ENCODE measurements around the gene ADO.

ADO gene

GRCh38 chr10:62810156-62810902 is 5.8 kb downstream of the ADO start:
- no peak overlapping the region for H3K27ac ChIP-seq
- in situ Hi-C loops (cut with HindIII; ENCODE audit: low pct_ligation_motif_present, low sequenced_read_pairs), result loop anchor here (25.0 kb wide), 1 partner anchor 198 kb away; no protein-coding TSS in a partner anchor
- no peak for DNase-seq
- H3K27me3 ChIP-seq (replicated peaks), result peaks cover 13% of the 10 kb centered on the region
- no peak overlapping the region for H3K4me3 ChIP-seq (ENCODE audit: low read depth, low read length)
- no peak for TF ChIP-seq CTCF (IDR thresholded peaks at IDR 0.05; ENCODE audit: low read depth, low read length, missing control alignments)
- H3K36me3 ChIP-seq (replicated peaks), result no peaks in the 10 kb centered on the region

DNA sequence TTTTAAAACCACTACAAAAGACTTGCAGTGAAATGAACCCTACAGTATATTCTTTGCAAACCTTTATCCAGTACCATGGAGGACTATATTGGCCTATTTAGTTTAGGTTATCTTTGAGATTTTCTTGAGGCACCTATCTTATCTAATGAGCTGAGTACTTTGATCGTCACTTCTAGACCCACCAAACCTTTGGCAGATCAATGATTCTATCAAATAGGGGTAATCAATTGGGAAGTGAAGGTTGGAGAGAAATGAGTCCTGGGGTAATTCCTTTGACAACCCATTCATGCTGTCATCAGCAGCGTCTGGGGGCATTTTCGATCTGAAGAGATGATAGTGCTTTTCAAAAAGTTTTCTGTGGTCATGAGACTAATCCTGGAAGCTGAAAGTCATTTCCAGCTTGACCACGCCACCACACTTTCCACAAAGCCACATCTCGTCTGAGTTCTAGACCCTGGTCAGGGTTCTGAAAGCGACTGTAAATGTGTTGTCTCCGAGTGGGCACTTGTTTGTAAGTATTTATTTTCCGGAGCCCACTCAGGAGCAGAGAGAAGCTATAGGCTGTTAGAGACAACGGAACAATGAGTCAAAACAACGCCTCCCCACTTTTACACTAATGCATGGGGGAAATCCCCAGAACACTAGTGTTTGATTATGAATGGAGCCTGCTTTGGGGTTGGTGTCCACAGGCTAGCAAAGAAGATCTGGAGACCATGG is 6.8 kb downstream of the ADO start:
- no peak for DNase-seq
- H3K27me3 ChIP-seq (replicated peaks), result peaks cover 21% of the 10 kb centered on the region
- H3K27ac ChIP-seq, result no peak overlapping the region
- TF ChIP-seq CTCF (IDR thresholded peaks at IDR 0.05; ENCODE audit: low read depth, low read length, missing control alignments), result no peak
- no peaks in the 10 kb centered on the region for H3K36me3 ChIP-seq (replicated peaks)
- H3K4me3 ChIP-seq (ENCODE audit: low read depth, low read length), result no peak overlapping the region
- in situ Hi-C loops (cut with HindIII; ENCODE audit: low pct_ligation_motif_present, low sequenced_read_pairs), result loop anchor here (25.0 kb wide), 1 partner anchor 199 kb away; no protein-coding TSS in a partner anchor

DNA sequence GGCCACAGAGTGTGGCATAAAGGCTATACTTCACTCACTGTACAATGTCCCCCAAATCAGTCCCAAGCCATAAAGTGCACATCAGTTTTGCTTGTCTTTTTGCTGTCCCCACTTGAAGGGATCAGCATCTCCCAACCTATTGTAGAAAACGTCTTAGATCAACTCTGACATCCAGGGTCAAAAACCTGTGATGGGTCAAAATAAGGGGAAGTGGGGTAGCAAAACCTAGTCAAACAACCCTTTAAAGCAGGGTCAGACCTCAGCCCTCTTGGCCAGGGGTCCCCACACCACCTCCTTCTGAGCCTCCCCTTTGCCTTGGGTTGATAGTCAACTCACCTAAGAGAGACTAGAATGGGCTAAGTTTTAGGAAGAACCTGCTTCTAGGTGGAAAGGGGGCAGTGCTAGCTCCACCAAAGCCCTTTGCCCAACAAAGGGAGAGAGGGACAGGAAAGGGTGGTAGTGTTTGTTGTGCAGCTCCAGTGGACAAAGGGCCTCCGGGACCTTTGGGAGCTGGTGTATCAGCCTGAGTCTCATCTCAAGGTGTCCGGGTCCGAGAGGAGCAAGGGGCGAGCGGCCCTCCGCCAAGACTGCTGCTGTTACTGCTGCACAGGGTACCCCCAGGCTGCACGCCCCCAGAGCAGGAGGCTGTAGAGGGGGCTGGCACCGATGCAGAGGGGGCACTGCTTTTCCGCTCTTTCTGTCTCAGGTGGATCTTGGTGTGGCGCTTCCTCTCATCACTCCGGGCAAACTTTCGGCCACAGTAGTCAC is 8.3 kb downstream of the ADO start:
- DNase-seq, result no peak
- in situ Hi-C loops (cut with HindIII; ENCODE audit: low pct_ligation_motif_present, low sequenced_read_pairs), result loop anchor here (25.0 kb wide), 1 partner anchor 201 kb away; no protein-coding TSS in a partner anchor
- Histone ChIP-seq H3K4me3 (ENCODE audit: low read depth, low read length) (no peak overlapping the region), H3K27me3 (replicated peaks) (peaks cover 21% of the 10 kb centered on the region), H3K36me3 (replicated peaks) (no peaks in the 10 kb centered on the region), H3K27ac (no peak overlapping the region)
- no peak for TF ChIP-seq CTCF (IDR thresholded peaks at IDR 0.05; ENCODE audit: low read depth, low read length, missing control alignments)

- H3K36me3 ChIP-seq (replicated peaks), result no peaks in the 10 kb centered on the region
- in situ Hi-C loops (cut with HindIII; ENCODE audit: low pct_ligation_motif_present, low sequenced_read_pairs), result loop anchor here (25.0 kb wide), 1 partner anchor 201 kb away; no protein-coding TSS in a partner anchor
- H3K4me3 ChIP-seq (ENCODE audit: low read depth, low read length), result no peak overlapping the region
- DNase-seq, result no peak
- H3K27me3 ChIP-seq (replicated peaks), result peaks cover 21% of the 10 kb centered on the region
- TF ChIP-seq CTCF (IDR thresholded peaks at IDR 0.05; ENCODE audit: low read depth, low read length, missing control alignments), result no peak
- no peak overlapping the region for H3K27ac ChIP-seq
Measured at GRCh38 chr10:62813453-62813852, 8.9 kb downstream of the ADO start.

DNA sequence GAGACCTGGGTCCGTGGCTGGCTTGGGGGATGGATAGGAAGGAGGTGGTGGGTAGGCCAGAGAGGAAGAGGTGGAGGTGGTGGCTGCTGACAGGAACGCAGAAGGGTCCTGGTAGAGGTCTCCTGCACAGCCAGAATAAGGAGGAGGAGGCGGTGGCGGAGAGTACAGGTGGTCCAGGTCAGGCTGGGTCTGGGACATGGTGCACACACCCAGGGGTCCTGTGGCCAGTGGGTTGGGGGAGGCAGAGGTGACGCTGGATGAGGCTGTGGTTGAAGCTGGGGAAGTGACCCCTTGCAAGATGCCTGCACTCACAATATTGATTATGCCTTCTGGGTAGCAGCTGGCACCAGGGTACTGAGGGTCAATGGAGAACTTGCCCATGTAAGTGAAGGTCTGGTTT is 9.5 kb downstream of the ADO start:
- in situ Hi-C loops (cut with HindIII; ENCODE audit: low pct_ligation_motif_present, low sequenced_read_pairs), result loop anchor here (25.0 kb wide), 1 partner anchor 202 kb away; no protein-coding TSS in a partner anchor

More for the DNA sequence above, 9.5 kb downstream of the ADO start:
- DNase-seq, result no peak
- no peak for TF ChIP-seq CTCF (IDR thresholded peaks at IDR 0.05; ENCODE audit: low read depth, low read length, missing control alignments)
- Histone ChIP-seq H3K36me3 (replicated peaks) (no peaks in the 10 kb centered on the region), H3K27ac (no peak overlapping the region), H3K4me3 (ENCODE audit: low read depth, low read length) (no peak overlapping the region), H3K27me3 (replicated peaks) (peaks cover 25% of the 10 kb centered on the region)
